ENCODE results near the gene MRPL37.

DNA sequence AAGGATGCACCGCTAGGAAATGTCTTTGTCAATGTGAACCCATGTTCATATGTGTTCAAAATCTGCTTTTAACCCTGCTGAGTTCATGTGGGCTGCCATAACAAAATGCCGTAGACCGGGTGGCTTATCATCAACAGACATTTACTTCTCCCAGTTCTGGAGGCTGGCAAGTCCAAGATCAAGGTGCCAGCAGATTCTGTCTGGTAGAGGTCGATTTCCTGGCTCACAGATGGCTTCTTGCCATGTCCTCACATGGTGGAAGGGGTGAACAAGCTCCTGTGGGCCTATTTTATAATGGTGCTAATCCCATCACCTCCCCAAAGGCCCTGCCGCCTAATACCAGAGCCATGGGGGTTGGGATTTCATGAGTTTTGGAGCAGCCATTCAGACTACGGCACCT lies 42.6 kb upstream of the MRPL37 start:
- TF ChIP-seq, protein P1, sequence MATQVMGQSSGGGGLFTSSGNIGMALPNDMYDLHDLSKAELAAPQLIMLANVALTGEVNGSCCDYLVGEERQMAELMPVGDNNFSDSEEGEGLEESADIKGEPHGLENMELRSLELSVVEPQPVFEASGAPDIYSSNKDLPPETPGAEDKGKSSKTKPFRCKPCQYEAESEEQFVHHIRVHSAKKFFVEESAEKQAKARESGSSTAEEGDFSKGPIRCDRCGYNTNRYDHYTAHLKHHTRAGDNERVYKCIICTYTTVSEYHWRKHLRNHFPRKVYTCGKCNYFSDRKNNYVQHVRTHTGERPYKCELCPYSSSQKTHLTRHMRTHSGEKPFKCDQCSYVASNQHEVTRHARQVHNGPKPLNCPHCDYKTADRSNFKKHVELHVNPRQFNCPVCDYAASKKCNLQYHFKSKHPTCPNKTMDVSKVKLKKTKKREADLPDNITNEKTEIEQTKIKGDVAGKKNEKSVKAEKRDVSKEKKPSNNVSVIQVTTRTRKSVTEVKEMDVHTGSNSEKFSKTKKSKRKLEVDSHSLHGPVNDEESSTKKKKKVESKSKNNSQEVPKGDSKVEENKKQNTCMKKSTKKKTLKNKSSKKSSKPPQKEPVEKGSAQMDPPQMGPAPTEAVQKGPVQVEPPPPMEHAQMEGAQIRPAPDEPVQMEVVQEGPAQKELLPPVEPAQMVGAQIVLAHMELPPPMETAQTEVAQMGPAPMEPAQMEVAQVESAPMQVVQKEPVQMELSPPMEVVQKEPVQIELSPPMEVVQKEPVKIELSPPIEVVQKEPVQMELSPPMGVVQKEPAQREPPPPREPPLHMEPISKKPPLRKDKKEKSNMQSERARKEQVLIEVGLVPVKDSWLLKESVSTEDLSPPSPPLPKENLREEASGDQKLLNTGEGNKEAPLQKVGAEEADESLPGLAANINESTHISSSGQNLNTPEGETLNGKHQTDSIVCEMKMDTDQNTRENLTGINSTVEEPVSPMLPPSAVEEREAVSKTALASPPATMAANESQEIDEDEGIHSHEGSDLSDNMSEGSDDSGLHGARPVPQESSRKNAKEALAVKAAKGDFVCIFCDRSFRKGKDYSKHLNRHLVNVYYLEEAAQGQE (IDR thresholded peaks at IDR 0.05) = no peak
- TF ChIP-seq RAD21 (conservative IDR thresholded peaks at IDR 0.05 in 1 of 2, IDR thresholded peaks at IDR 0.05 in 1 of 2) (no peak), EP300 (IDR thresholded peaks at IDR 0.05) (no peak), POLR2A (IDR thresholded peaks at IDR 0.05; ENCODE audit: low read length) (no peak), CHD4 (IDR thresholded peaks at IDR 0.05; ENCODE audit: borderline replicate concordance) (no peak)
- TF ChIP-seq, protein P2, sequence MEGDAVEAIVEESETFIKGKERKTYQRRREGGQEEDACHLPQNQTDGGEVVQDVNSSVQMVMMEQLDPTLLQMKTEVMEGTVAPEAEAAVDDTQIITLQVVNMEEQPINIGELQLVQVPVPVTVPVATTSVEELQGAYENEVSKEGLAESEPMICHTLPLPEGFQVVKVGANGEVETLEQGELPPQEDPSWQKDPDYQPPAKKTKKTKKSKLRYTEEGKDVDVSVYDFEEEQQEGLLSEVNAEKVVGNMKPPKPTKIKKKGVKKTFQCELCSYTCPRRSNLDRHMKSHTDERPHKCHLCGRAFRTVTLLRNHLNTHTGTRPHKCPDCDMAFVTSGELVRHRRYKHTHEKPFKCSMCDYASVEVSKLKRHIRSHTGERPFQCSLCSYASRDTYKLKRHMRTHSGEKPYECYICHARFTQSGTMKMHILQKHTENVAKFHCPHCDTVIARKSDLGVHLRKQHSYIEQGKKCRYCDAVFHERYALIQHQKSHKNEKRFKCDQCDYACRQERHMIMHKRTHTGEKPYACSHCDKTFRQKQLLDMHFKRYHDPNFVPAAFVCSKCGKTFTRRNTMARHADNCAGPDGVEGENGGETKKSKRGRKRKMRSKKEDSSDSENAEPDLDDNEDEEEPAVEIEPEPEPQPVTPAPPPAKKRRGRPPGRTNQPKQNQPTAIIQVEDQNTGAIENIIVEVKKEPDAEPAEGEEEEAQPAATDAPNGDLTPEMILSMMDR (IDR thresholded peaks at IDR 0.05) = no peak
